ENCODE results near the gene GAS7. TPM values are rescaled to one million over a fixed set of nuclear protein-coding genes. Genes with fewer than 3 reads are reported as not detected.

The GAS7 gene
- total and polyA plus RNA-seq, 8 donors: 4.1 to 185 (median 30.5) TPM

GRCh38 chr17:9937901-9938300, 260.5 kb downstream of the GAS7 start:
- Histone ChIP-seq H3K27me3 (no peaks in the 10 kb centered on the region), H3K4me1 (peaks cover 0 to 12% (median 7%) of the 10 kb centered on the region in 4 donors), H3K36me3 (peaks cover 0 to 51% (median 36%) of the 10 kb centered on the region in 4 donors), H3K9me3 (peaks cover 0 to 14% (median 5%) of the 10 kb centered on the region in 4 donors), H3K27ac (peak overlapping the region in 1 of 5 donors; percentile 38), H3K4me3 (no peak overlapping the region)
- TF ChIP-seq POLR2AphosphoS5 (IDR thresholded peaks at IDR 0.05) (no peak), EP300 (IDR thresholded peaks at IDR 0.05) (no peak), CTCF (IDR thresholded peaks at IDR 0.05) (no peak), POLR2A (IDR thresholded peaks at IDR 0.05) (no peak)
- DNase-seq: no peak
- WGBS, 5 donors: 90 to 95% (median 92%) methylated on average over 9 of the region's 9 CpGs
- intact Hi-C loops (cut with DNase I; ENCODE audit: low total_unique reads): no loop called here

DNA sequence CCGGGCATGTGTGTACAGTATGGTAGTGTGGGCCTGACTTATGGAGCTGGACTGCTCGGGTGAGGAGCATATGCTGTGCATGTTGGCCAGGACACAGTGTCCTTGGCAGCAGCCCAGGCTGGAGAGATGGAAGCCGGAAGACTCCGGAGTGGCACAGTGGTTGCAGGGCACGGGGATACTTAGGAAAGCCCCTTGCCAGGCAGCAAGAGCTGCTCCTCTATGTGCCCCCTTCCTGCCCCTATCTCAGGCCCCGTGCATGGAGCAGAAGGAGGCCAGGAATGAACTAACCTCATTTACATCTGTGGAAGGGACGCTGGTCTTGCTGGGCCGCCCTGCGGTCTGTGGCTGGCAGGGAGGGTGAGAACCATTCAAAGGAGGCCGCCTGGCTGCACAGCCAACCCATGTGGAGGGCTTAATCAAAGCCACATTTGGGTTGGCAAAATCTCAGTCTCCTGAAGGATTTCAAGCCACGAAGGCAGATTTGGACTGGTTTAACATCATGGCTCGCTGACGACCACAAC, 261.1 kb downstream of the GAS7 start:
- Histone ChIP-seq H3K27ac (peak overlapping the region in 1 of 5 donors; percentile 38), H3K27me3 (peaks cover 0 to 1% (median 0%) of the 10 kb centered on the region in 3 donors), H3K4me3 (no peak overlapping the region), H3K4me1 (peaks cover 0 to 12% (median 7%) of the 10 kb centered on the region in 4 donors), H3K36me3 (peaks cover 0 to 45% (median 30%) of the 10 kb centered on the region in 4 donors), H3K9me3 (peaks cover 0 to 14% (median 5%) of the 10 kb centered on the region in 4 donors)
- WGBS, 5 donors: 67 to 77% (median 77%) methylated on average over 13 of the region's 13 CpGs
- DNase-seq: peak in 1 of 2 donors; percentile 55
- intact Hi-C loops (cut with DNase I; ENCODE audit: low total_unique reads): no loop called here
- no peak for TF ChIP-seq CTCF (IDR thresholded peaks at IDR 0.05)
- TF ChIP-seq POLR2A (IDR thresholded peaks at IDR 0.05): no peak
- no peak for TF ChIP-seq EP300 (IDR thresholded peaks at IDR 0.05)
- TF ChIP-seq POLR2AphosphoS5 (IDR thresholded peaks at IDR 0.05): no peak

DNA sequence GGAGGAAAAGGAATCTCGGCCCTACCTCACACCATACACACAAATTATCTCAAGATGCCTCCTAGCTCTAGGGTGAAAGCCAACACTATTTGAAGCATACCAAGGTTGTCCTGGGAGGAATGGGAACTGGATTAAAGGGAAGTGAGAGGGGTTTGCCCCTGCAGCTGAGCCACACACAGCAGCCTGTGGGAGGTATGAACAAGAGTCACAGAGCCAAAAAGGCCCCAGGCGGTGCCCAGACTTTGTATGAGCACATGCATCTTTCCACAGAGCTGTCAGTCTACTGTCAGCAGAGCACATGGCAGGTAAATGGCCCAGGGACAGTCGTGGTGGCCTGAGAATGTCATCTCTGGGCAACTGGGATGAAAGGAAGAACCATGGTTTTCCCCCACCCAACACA, 262.3 kb downstream of the GAS7 start:
- Histone ChIP-seq H3K9me3 (peaks cover 0 to 14% (median 5%) of the 10 kb centered on the region in 4 donors), H3K27ac (no peak overlapping the region), H3K27me3 (peaks cover 0 to 11% (median 0%) of the 10 kb centered on the region in 3 donors), H3K4me3 (no peak overlapping the region), H3K36me3 (peaks cover 0 to 45% (median 20%) of the 10 kb centered on the region in 4 donors), H3K4me1 (peaks cover 0 to 12% (median 7%) of the 10 kb centered on the region in 4 donors)
- WGBS, 5 donors: 68 to 79% (median 75%) methylated on average over 3 of the region's 3 CpGs
- DNase-seq: no peak
- intact Hi-C loops (cut with DNase I; ENCODE audit: low total_unique reads): no loop called here
- TF ChIP-seq CTCF (IDR thresholded peaks at IDR 0.05) (no peak), POLR2AphosphoS5 (IDR thresholded peaks at IDR 0.05) (no peak), EP300 (IDR thresholded peaks at IDR 0.05) (no peak), POLR2A (IDR thresholded peaks at IDR 0.05) (no peak)

GRCh38 chr17:9935408-9935807, 263.0 kb downstream of the GAS7 start:
- H3K9me3 ChIP-seq: peaks cover 0 to 14% (median 5%) of the 10 kb centered on the region in 4 donors
- intact Hi-C loops (cut with DNase I; ENCODE audit: low total_unique reads): no loop called here
- H3K27ac ChIP-seq: no peak overlapping the region
- peaks cover 0 to 17% (median 0%) of the 10 kb centered on the region in 3 donors for H3K27me3 ChIP-seq
- peaks cover 0 to 12% (median 7%) of the 10 kb centered on the region in 4 donors for H3K4me1 ChIP-seq
- peaks cover 0 to 40% (median 15%) of the 10 kb centered on the region in 4 donors for H3K36me3 ChIP-seq
- no peak overlapping the region for H3K4me3 ChIP-seq
- no peak for TF ChIP-seq EP300 (IDR thresholded peaks at IDR 0.05)
- TF ChIP-seq POLR2AphosphoS5 (IDR thresholded peaks at IDR 0.05): no peak
- TF ChIP-seq CTCF (IDR thresholded peaks at IDR 0.05): no peak
- TF ChIP-seq POLR2A (IDR thresholded peaks at IDR 0.05): no peak
- WGBS, 5 donors: 71 to 79% (median 76%) methylated on average over 6 of the region's 6 CpGs
- no peak for DNase-seq

Measured in stomach (tissue), 9 donors.